ENCODE measurements around the gene GLIS1. TPM values are rescaled to one million over a fixed set of nuclear protein-coding genes. Genes with fewer than 3 reads are reported as not detected.
"Not testable (repeated sequence)": the region's sequence is repeated elsewhere in the genome, so short reads cannot be mapped to it uniquely, and the experiment has no call there.

The GLIS1 gene
- under 1 TPM; 0.25 to 0.34 TPM for total RNA-seq
- long read RNA-seq: 0 reads

GRCh38 chr1:53739109-53739681 lies at the start of gene GLIS1:
Gene GLIS1 (minus strand): TSS chr1:53739164. CDS start chr1:53738064, 1,100 bp downstream.
- ATAC-seq: peak; percentile 99

GRCh38 chr1:53787655-53788054 lies 48.7 kb upstream of the GLIS1 start:
- no peak for ATAC-seq

More at GRCh38 chr1:53739109-53739681, at the start of gene GLIS1:
- intact Hi-C loops (cut with DNase I, micrococcal nuclease): no loop called here
- peak; percentile 74 to 77 for DNase-seq

DNA sequence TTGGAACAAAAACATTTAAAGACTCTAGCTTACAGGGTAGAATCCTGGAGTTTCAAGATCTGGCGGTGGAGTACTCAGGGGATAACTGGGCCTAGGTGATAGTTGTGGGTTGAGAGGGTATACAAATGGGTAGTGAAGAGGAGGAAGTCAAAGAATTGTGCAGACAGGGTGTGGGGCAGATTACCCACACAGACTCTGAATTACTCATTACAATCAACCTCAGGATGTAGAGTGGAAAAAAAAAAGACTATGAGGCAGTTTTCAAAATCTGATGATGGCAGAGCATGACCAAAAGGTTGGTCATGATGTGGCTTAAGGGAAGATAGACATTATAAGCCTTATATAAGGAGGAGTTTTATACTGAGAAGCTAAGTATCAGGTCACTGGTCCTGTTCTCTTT lies 44.1 kb upstream of the GLIS1 start:
- DNase-seq (no peak), ATAC-seq (no peak)
- intact Hi-C loops (cut with DNase I, micrococcal nuclease): no loop called here

More at GRCh38 chr1:53787655-53788054, 48.7 kb upstream of the GLIS1 start:
- DNase-seq: no peak
- intact Hi-C loops (cut with DNase I, micrococcal nuclease): no loop called here

- intact Hi-C loops (cut with DNase I, micrococcal nuclease): no loop called here
- no peak for DNase-seq
- ATAC-seq: no peak
These were observed 42.7 kb upstream of the GLIS1 start for GRCh38 chr1:53781654-53782053.

DNA sequence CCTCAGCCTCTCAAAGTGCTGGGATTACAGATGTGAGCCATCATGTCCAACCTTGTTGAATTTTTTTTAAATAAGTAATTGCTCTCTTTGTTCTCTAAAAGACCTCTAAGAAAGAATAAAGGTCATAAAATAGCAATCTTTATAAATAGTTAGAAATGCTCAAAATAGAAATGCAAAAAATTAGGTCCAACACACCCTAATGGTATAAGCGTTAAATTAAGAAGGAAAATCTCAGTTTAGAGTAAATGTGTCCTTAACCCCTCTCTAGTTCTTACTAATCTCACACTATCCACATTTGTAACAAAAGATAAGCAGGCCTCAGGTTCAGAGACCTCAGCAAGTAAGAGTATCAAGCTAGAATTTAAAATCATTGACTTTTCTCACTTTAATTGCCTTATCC lies 38.3 kb upstream of the GLIS1 start:
- ATAC-seq (no peak), DNase-seq (no peak)
- intact Hi-C loops (cut with DNase I, micrococcal nuclease): no loop called here

- ATAC-seq (no peak), DNase-seq (no peak)
- intact Hi-C loops (cut with DNase I, micrococcal nuclease): no loop called here
These were observed 32.7 kb upstream of the GLIS1 start for GRCh38 chr1:53771648-53772047.

DNA sequence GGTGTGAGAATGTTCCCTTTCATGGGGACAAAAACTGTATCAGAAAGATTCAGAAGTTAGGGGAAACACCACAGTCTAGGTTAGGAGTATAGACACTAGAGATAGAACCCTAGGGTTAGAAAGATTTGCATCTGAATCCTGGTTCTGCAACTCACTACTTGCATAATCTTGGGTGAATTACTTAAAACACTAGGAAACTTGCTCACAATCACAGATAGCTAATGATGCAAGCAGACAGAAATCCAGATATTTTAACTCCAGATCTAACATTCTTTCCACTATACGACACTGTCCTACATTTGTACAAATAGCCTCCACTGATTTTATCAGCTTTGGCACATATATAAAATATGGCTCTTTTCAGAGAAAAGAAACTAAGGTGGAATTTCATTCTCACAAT lies 30.8 kb upstream of the GLIS1 start:
- DNase-seq (no peak), ATAC-seq (no peak)
- intact Hi-C loops (cut with DNase I, micrococcal nuclease): no loop called here

- DNase-seq: no peak
- no peak for ATAC-seq
- intact Hi-C loops (cut with DNase I, micrococcal nuclease): no loop called here
These were observed 30.2 kb upstream of the GLIS1 start for GRCh38 chr1:53769184-53769583.

GRCh38 chr1:53766831-53767405 lies 28.0 kb upstream of the GLIS1 start:
- intact Hi-C loops (cut with DNase I, micrococcal nuclease): no loop called here
- ATAC-seq: no peak

DNA sequence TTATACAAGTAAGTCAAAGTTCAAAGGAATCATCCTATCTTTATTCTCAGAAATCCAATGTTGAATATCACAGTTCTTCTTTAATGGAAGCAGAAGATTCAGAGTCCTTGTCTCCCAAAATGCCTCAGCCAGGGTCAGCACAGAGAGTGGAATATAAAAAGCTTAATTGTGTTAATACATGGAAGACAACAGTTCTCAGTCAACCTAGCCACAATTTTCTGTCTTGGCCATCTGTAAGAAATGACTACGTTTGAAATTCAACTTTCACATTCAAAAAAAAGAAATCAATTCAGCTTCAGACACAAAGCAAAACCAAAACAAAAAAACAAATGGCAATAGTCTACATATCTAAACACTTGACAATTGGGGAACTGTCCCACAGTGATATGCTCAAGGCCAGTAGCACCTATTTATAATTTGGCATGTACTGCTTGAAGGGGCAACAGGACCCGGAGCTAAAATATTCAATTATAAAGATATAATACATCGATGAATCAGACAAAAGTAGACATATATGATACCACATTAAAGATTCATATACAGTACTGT lies 27.3 kb upstream of the GLIS1 start:
- intact Hi-C loops (cut with DNase I, micrococcal nuclease): no loop called here
- DNase-seq (no peak), ATAC-seq (no peak)

More at GRCh38 chr1:53766831-53767405, 28.0 kb upstream of the GLIS1 start:
- no peak for DNase-seq

- intact Hi-C loops (cut with DNase I, micrococcal nuclease): no loop called here
- DNase-seq (no peak), ATAC-seq (no peak)
These were observed 26.7 kb upstream of the GLIS1 start for GRCh38 chr1:53765657-53766056.

GRCh38 chr1:53763911-53764310 lies 24.9 kb upstream of the GLIS1 start:
- intact Hi-C loops (cut with DNase I, micrococcal nuclease): no loop called here
- no peak for DNase-seq
- no peak for ATAC-seq

DNA sequence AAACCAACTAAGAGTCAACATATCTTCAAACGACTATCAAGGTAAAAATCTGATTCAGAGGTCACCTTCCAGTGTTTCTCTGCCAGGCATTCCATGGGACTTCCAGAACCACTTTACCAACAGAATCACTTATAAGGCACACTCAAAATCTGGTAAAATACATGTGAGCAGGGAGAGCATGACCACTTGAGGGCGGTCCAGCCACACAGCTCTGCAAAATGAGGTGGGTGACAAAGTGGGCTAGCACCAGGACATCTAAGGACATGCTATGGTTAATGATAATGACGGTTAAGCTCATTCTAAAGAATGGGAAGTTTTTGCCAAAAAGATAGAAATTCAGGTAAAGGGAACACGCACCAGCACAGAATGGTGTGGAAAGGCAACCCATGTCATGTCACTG lies 24.5 kb upstream of the GLIS1 start:
- ATAC-seq: no peak
- DNase-seq: no peak
- intact Hi-C loops (cut with DNase I, micrococcal nuclease): no loop called here

GRCh38 chr1:53760497-53760896 lies 21.5 kb upstream of the GLIS1 start:
- DNase-seq; ATAC-seq; intact Hi-C loops (cut with DNase I, micrococcal nuclease): not testable (repeated sequence)

DNA sequence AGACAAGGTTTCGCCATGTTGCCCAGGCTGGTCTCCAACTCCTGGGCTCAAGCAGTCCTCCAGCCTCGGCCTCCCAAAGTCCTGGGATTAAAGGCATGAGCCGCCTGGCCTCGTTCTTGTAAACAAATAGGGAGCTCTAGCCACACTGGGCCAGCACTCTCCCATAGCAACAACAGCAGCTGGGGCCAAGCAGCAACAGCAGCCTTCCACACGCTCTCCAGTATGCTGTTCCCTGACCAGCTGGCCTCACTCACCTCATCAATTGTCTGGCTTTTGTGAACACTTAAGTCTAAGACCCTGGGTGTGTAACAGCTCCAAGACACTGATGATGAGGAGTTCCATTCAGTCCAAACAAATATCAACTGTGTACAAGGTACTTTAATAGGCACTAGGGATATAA lies 16.9 kb upstream of the GLIS1 start:
- intact Hi-C loops (cut with DNase I, micrococcal nuclease): no loop called here
- ATAC-seq (no peak), DNase-seq (no peak)

GRCh38 chr1:53754484-53755312 lies 15.7 kb upstream of the GLIS1 start:
- DNase-seq (peak in 1 of 2 donors; percentile 32), ATAC-seq (peak; percentile 60)
- intact Hi-C loops (cut with DNase I, micrococcal nuclease): loop anchor here (1.0 to 5.0 kb wide), 2 partner anchors 267 to 269 kb away; no protein-coding TSS in a partner anchor

DNA sequence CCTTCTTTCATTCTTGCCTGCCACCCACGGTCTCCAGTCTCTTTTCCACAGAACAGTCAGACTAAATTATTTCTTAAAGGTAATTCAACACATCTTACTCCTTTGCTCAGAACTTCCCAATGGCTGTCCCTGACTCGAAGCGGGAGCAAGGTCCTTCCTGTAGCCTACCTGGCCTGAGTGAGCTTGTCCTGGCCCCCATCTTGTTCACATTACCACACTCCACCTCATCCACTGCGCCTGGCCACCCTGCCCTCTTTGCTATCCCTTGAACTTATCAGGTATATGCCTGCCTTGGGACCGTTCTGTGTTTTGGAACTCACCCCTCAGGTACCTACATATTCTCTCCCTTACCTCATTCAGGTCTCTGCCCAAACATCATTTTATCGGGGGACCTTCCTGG lies 13.3 kb upstream of the GLIS1 start:
- ATAC-seq: no peak
- no peak for DNase-seq
- intact Hi-C loops (cut with DNase I, micrococcal nuclease): loop anchor here in 1 of 2 donors (5.0 kb wide), 1 partner anchor 265 kb away; no protein-coding TSS in a partner anchor

GRCh38 chr1:53747841-53748240 lies 8.9 kb upstream of the GLIS1 start:
- ATAC-seq (no peak), DNase-seq (no peak)
- intact Hi-C loops (cut with DNase I, micrococcal nuclease): no loop called here

DNA sequence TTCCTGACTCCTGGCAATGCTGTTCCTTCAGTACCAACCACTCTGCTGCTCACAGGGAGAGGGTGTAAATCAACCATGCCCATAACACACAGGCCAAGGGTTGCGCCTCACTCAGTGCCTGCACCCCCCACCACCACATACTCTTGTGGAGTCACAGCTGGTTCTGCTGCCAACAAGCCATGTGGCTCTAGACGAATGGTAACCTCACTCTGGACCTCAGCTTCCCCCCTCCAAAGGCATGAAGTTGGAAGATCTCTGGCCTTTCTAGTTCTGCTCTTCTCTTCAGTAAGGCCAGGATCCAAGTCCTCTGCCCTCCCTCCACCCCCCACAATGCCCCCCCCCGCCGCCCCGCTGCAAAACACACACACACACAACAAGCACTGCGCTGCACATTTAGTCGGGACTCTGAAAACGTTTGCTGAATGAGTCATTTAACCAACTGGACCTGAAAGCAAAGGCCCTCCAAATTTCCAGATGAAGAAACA lies 1.7 kb upstream of the GLIS1 start:
- intact Hi-C loops (cut with DNase I, micrococcal nuclease): no loop called here
- DNase-seq: no peak
- no peak for ATAC-seq
